Ramos (cell line): Measurements from ENCODE around the gene CLEC16A.

ENCODE experiments used
- in situ Hi-C: fragments of 300-500 bp; cut with MboI; formaldehyde crosslinking; loops from one replicate; pipeline ENCODE4 v1.14.3; 2022; ENCODE audit warnings: low sequenced_read_pairs; ENCODE audit not compliant: unreplicated experiment

CLEC16A gene

DNA sequence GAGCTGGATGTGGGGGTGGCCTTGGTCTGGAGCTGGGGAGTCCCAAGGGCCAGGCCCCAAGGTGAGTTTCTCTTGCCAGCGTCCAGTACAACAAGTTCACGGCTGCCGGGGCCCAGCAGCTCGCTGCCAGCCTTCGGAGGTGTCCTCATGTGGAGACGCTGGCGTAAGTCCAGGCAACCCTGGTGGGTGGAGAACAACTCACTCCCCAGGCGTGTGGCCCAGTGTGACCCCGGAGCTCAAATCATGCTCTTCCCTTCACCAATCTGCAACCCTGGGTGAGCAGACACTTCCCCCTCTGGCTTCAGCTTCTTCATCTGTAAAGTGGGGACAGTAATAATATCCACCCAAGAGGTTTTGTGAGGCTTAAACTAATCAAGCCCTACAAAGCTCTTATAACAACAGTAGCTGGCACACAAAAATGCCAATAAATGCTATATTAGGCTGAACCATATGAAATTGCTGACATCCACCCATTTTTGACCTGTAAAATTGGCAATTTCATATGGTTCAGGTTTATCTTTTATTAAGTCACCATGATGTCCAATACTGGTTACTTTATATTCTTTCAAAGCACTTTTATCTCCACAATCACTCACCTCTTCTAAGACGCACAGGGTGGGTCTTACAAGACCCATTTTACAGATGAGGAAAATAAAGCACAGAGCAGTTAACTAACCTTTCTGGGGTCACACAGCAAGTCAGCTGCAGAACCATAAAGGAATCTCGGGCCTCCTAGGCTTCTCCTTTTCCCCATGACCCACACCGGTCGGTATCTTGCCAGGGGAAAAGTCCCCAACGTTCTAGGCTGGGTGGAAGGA is 21.8 kb upstream of the CLEC16A start:
- in situ Hi-C loops = no loop called here

DNA sequence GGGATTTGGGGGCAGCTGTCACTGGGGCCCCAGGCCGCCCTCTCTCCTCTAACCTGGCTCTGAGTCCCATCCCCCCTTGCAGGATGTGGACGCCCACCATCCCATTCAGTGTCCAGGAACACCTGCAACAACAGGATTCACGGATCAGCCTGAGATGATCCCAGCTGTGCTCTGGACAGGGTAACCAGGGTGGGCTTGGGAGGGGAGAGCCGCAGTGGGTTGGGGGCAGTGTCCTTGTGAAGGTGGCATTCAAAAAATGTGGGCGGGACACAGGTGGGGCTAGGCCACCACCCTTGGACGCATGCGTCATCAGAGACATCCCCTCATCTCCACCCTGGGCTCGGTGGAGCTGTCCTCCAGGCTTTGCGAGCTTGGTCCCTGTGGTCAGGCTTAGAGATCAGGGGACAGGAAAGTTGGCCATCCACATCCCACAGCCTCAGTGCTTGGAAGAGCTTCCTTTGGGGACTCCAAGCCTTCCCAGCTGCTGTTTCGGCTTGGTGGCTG is 21.2 kb upstream of the CLEC16A start:
- in situ Hi-C loops = no loop called here

DNA sequence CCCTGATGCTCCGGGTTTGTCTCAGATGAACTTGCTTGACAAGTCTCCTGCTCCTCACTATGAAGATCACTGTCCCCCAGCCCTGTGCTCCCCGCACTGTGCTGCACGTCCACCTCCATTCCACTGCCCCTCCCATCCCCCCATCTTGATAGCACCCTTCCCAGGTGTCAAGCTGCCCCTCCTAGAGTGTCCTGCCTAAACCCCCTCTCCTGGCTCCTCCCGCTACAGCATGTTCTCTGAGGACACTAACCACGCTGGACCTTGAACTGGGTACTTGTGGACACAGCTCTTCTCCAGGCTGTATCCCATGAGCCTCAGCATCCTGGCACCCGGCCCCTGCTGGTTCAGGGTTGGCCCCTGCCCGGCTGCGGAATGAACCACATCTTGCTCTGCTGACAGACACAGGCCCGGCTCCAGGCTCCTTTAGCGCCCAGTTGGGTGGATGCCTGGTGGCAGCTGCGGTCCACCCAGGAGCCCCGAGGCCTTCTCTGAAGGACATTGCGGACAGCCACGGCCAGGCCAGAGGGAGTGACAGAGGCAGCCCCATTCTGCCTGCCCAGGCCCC is 20.6 kb upstream of the CLEC16A start:
- in situ Hi-C loops = no loop called here

DNA sequence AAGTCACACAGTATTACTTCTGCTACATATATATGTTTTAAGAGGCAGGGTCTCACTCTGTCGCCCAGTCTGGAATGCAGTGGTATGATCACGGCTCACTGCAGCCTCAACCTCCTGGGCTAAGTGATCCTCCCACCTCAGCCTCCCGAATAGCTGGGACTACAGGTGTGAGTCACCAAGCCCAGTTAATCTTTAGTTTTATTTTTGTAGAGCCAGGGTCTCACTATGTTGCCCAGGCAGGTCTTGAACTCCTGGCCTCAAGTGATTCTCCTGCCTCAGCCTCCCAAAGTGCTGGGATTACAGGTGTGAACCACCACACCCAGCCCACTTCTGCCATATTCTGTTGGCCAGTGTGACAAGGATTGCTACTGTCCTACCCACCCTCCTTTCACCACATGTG is 19.1 kb upstream of the CLEC16A start:
- in situ Hi-C loops = loop anchor here (25.0 kb wide), 1 partner anchor 613 kb away; no protein-coding TSS in a partner anchor

DNA sequence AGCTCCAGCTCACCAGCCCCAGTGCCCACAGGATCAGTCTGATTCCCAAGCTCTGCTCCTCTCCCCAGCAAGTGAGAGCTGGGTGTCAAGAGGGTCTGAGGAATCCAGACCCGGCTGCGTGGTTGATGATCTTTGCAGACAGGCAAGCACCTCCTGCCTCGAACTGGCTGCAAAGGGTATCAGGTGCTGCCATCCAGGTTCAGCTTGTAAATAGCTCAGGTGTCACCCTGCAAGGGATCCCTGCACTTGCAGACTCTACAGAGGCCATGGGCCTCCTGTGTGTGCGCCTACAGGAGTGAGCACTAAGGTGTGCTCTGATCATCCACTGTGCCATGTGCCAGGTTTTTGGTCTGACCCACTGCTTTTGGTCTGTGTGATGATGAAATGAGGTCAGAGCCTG is 18.3 kb upstream of the CLEC16A start:
- in situ Hi-C loops = loop anchor here (25.0 kb wide), 1 partner anchor 614 kb away; no protein-coding TSS in a partner anchor

DNA sequence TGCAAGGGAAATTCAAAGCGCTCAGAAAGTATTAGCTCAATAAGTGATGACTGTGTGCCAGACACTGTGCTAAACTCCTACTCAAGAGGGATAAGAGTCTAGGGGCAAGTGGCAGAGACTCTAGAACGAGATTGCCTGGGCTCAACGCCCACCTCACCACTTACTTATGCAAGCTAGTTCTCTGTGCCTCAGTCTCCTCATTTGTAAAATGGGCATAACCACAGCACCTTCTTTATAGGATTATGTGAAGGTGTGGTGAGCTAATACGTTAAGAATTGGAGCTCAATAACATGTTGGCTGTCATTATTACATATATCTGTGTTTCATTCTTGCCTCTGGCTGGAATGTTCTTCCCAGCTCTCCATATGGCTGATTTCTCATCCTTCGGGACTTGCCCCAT is 17.5 kb upstream of the CLEC16A start:
- in situ Hi-C loops = loop anchor here (25.0 kb wide), 1 partner anchor 615 kb away; no protein-coding TSS in a partner anchor

DNA sequence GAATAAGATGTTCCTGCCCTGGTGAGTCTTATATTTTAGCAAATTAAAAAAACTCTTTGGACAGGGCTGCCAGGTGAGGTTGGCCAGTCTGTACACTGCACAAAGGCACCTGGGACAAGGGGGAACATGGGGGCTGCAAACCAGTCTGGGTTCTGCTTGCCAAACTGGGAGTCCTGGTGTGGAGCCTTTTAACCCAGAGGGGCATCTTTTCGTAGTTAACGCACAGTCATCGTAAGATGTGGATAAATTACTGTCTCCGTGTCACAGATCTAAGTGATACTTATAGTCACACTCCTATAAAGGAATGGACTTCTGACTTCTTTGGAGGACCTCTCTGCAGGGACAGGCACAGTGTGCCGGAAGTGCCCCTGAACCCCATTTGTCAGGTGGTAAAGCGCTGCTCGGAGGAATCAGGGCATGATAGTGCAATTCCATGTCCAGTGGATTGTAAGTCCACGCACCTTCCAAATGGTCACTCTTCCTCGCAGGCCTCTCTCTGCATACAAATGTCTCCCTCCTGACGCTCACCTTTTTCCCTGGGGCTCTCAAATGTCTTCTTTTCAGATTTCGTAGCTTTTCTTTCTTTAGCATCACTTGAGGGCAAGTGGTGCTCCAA is 16.8 kb upstream of the CLEC16A start:
- in situ Hi-C loops = loop anchor here (25.0 kb wide), 1 partner anchor 615 kb away; no protein-coding TSS in a partner anchor

DNA sequence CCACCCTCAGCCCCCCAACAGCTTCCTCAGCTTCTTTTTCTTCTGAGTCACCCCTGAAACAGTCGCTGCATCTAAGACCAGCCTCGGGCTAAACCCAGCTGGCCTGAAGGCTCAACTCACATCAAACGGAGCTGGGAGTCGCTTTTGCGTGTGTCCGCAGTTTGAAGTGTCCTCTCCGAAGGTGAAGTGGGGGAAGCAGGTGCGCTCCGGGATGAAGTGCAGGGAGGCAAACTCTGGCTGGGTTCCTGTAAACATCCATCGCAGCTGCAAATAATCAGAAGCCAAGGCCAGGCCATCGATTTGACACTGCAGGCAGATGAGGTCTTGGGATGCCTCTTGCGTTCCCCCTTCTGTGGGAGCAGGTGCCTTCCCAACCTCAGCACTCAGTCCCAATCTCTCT is 15.3 kb upstream of the CLEC16A start:
- in situ Hi-C loops = loop anchor here (25.0 kb wide), 1 partner anchor 617 kb away; no protein-coding TSS in a partner anchor

DNA sequence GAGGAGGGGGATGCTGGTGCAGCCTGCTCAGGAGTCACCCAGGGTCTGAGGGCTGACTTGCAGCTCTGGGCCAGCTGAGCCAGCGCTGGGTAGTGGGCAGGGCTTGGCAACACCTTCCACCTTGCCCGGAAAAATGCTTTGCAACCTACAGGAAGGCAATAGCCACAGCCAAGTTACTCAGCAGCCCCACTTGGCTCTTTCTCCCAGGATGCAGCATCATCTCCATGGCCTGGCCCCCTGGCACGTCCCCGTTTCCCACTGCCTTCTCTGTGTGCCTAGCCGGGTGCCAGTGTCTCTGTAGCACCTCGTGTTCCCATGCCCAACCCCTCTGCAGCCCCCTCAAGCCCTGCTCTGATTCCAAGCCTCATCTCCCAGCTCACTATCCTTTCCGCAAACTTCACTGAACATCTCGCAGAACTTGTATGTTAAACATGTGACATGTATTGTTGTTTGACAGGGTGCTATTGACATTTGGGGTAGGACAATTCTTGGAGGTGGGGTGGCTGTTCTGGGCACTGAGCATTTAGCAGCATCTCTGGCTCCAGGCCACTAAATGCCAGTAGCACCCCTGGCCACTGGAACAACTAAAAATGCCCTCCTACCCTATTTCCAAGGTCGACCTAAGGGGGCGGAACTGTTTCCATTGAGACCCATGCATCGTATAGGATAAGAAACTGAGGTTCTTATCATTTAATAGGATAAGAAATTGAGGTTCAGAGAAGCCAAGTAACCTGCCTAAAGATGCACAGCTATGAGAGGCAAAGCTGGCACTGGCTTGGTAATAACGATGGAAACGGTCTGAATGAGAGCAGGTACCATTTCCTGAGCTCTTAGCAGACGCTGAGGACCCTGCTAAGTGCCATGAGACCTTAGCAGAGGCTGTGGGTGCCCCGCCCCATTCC is 14.3 kb upstream of the CLEC16A start:
- in situ Hi-C loops = loop anchor here (10.0 to 25.0 kb wide), 2 partner anchors 255 to 618 kb away; no protein-coding TSS in a partner anchor

DNA sequence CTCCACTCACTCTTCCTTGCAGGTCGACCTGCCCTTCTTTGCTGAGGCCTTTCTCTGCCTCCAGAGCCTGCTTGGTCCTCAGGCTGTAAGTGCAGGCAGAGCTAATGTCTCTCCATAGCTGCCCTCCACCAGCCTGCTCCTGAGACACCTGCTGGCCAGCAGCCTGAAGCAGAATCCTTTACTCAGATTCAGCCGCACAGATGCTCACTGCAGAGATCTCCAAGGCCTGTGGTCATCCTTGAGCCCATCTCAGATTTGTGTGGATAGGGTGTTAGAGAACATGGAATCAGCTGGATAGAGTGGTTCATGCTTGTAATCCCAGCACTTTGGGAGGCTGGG is 13.6 kb upstream of the CLEC16A start:
- in situ Hi-C loops = loop anchor here (10.0 to 25.0 kb wide), 2 partner anchors 256 to 618 kb away; no protein-coding TSS in a partner anchor

DNA sequence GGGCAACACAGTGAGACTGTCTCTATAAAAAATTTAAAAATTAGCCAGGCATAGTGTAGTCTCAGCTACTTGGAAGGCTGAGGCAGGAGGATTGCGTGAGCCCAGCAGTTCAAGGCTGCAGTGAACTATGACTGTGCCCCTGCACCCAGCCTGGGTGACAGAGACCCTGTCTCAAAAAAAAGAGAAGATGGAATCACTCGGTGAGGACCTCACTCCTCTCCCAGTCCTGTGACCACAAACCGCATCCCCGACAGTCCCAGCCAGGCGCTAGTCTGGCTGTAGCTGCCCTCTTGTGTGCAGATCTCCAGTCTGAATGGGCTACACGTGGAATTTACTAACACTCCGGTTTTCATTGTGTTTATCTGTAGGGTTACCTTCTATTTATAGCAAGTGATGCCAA is 13.2 kb upstream of the CLEC16A start:
- in situ Hi-C loops = loop anchor here (10.0 to 25.0 kb wide), 2 partner anchors 256 to 619 kb away; no protein-coding TSS in a partner anchor

DNA sequence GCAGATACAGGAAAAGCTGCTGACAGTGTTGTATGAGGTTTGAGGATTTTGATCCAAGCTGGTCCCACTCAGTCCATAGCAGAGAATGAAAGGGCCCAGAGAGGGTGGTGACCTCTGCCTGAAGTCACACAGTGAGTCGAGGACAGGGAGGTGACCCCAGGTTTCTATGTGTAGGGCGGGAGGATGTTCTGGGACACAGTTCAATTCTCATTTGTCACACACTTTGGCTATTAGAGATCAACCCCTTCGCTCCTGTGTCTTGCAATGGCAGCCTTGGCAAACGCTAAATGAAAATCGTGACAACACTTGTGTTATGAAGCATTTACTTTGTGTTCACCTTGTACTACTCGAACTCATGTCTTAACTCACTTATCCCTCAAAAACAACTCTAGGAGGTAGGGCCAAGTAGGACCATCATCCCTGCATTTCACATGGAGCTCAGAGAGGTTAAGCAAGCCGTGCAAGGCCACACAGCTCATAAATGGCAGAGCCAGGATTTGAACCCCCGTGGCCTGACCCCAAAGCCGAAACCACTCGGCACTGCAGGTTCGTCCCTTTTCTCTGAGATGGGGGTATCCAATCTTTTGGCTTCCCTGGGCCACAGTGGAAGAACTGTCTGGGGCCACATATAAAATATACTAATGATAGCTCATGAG is 12.3 kb upstream of the CLEC16A start:
- in situ Hi-C loops = loop anchor here (10.0 to 25.0 kb wide), 2 partner anchors 257 to 620 kb away; no protein-coding TSS in a partner anchor

DNA sequence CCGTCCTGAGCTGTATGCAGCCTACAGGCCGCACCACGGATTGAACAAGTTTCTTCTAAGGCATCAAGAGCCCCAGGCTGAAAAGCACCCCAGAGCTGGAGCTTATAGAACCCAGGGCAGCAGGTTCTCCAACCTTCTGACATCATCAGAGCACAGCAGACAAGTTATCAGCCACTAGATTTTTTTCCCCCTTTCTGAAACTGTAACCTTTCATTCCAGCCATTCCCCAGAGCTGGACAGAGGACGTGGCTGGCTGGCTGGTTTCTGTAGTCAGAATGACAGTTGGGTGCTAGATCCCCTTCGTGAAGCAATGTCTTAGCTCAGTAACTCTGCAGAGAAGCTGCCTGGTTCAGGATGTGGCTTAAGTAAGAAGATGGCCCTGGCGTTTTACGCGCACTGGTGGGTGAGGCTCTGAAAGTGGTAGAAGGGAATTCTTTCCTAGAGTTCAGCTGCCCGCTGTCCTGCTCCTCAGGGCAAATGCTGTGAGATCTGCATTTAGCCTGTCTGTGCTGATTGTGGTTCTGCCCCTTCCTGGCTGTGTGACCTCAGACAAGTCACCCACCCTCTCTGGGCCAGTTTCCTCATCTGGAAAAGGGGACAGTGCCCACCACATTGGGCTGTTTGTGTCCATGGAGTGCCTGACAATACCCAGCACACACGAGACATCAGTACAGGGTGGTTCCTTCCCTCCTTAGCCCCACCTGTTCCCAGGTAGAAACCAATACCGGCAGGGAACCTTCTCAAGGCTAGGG is 11.2 kb upstream of the CLEC16A start:
- in situ Hi-C loops = loop anchor here (10.0 to 25.0 kb wide), 2 partner anchors 258 to 621 kb away; no protein-coding TSS in a partner anchor

DNA sequence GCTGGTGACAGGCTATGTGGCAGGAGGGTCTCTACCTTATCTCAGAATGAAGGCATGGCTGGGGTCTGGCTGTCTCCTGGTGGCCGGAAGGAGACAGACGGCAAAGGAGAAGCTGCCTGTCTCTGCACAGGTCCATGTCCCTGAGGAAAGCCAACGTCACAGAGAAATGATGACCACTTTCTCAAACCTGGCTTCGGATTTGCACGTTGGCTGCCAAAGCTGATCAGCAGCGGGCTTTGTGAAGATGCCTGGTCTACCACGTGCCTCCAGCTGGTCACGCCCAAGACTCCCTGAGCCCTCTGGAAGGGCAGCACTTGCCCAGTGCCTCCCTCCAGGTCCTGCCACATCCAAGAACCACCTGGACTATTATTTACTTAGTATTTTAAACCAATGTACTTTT is 10.5 kb upstream of the CLEC16A start:
- in situ Hi-C loops = loop anchor here (10.0 to 25.0 kb wide), 2 partner anchors 259 to 622 kb away; no protein-coding TSS in a partner anchor

DNA sequence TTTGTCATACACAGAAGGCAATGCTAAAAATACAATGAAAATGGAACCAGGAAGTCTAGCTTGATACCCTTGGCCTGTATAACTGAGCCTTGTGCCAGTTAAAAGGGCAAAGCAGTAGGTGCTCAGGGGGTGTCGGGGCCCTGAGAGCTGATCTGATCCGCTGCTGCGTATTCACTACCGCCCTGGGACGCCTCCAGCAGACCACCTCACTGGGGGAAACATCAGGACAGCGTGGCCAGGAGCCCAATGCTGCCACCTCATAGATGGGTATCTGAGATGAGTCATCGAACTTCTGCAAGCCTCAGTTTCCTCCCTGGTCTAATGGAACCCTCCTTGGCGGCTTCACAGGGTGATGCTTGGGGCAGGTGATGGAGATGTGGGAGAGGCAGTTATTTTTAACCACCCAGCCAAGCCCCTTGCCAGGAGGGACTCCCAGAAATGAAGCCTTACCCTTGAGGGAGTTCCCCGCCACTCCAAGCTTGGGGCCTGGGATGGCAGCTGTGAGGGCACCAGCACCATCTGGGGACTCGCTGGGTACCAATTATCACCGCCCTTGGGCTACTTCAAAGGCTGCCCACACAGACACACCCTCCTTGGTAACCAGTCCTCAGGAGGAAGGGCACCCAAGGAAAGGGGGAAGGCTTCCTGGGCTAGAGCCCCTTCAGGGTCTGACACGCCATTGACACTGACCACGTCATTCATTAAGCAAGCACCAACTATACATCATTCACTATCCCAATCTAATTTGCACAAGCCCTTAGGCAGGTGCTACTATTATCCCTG is 9.8 kb upstream of the CLEC16A start:
- in situ Hi-C loops = loop anchor here (10.0 to 25.0 kb wide), 2 partner anchors 260 to 622 kb away; no protein-coding TSS in a partner anchor

DNA sequence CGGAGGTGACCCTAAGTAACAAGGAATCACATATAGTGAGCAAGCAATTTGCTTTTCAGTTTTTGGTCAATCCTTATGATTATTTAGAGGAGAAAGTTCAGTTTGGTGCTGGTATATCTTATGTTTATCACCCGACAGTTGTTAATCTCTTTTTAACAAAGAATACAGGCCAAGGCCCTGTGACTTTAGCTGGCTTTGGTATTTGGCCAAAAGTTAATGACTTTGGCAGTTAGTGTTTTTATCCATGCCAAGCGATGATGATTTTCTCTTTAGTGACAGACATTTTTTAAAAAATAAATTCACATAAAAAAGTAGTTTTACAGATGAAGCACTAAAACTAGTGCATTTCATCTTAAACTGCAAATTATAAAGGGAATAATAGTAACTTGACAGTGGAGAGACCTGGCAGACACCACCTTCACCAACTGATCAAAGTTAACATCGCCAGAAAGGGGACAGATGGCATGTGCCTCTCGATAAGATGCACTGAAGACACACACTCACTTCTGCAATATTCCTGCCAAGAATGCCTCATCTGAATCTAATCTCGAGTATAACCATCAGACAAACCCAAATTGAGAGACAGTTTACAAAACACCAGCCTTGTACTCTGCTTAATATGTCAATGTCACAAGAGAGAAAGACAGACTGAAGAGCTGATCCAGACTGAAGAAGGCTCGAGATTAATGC is 9.0 kb upstream of the CLEC16A start:
- in situ Hi-C loops = loop anchor here (10.0 to 25.0 kb wide), 2 partner anchors 261 to 623 kb away; no protein-coding TSS in a partner anchor
